ENCODE measurements around the gene SND1. TPM values are rescaled to one million over a fixed set of nuclear protein-coding genes. Genes with fewer than 3 reads are reported as not detected.
A peak's percentile ranks its signal among the peaks of the same experiment; 100 is the strongest.

SND1 gene
- total and polyA plus RNA-seq, 4 donors = 59.4 to 214 (median 84.1) TPM

GRCh38 chr7:128076196-128076795 lies 424.3 kb downstream of the SND1 start (continued):
- TF ChIP-seq, protein P1, sequence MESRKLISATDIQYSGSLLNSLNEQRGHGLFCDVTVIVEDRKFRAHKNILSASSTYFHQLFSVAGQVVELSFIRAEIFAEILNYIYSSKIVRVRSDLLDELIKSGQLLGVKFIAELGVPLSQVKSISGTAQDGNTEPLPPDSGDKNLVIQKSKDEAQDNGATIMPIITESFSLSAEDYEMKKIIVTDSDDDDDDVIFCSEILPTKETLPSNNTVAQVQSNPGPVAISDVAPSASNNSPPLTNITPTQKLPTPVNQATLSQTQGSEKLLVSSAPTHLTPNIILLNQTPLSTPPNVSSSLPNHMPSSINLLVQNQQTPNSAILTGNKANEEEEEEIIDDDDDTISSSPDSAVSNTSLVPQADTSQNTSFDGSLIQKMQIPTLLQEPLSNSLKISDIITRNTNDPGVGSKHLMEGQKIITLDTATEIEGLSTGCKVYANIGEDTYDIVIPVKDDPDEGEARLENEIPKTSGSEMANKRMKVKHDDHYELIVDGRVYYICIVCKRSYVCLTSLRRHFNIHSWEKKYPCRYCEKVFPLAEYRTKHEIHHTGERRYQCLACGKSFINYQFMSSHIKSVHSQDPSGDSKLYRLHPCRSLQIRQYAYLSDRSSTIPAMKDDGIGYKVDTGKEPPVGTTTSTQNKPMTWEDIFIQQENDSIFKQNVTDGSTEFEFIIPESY (IDR thresholded peaks at IDR 0.05) = no peak
- TF ChIP-seq RXRA (IDR thresholded peaks at IDR 0.05) = no peak

DNA sequence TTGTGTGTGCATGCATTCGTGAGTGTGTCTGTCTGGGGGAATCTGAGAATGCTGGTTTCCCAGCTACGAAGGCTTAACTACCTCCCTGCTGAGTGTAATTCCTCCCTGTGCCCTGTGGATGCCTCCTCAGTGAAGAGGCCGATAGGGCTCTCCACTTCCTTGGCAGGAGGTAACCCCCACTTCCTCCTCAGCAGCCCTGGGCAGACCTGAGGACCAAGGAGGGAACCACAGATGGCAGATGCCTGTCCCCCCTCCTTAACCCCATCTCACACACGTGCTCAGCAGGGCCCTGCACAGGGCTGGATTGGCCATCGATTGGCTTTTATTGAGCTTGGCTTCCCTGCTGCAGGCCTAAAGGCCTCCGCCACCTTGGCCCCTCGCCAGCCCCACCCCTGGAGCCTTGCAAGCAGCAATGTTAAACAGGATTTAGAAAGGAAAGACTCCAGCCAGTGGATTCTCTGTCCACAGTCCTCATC lies 424.8 kb downstream of the SND1 start:
- H3K27me3 ChIP-seq (ENCODE audit: control insufficient read depth in 4 of 4, insufficient read depth in 4 of 4, low read length in 3 of 4) = no peaks in the 10 kb centered on the region
- no peak overlapping the region for H3K27ac ChIP-seq (ENCODE audit: low read depth in 1 of 2, low read length in 2 of 2)
- H3K9ac ChIP-seq (ENCODE audit: low read depth in 1 of 2, low read length in 2 of 2) = no peak overlapping the region
- peak; percentile 43 for DNase-seq (ENCODE audit: low spot score)
- H3K36me3 ChIP-seq (ENCODE audit: control insufficient read depth in 4 of 4, insufficient read depth in 3 of 4, low read depth in 1 of 4, low read length in 3 of 4) = peaks cover 4 to 31% (median 11%) of the 10 kb centered on the region in 4 donors
- WGBS = 45% methylated on average over 7 of the region's 7 CpGs
- no peaks in the 10 kb centered on the region for H3K9me3 ChIP-seq (ENCODE audit: control insufficient read depth in 4 of 4, low read length in 3 of 4)
- H3K4me1 ChIP-seq (ENCODE audit: control insufficient read depth in 4 of 4, insufficient read depth in 4 of 4, low read length in 3 of 4) = peaks cover 0 to 15% (median 8%) of the 10 kb centered on the region in 4 donors
- peak in 1 of 2 donors; percentile 24 for TF ChIP-seq RAD21 (IDR thresholded peaks at IDR 0.05)
- no peak for TF ChIP-seq CTCF (IDR thresholded peaks at IDR 0.05; ENCODE audit: low read depth, low read length, missing input control)
- H3K4me3 ChIP-seq (ENCODE audit: low read depth in 1 of 3, low read length in 3 of 3) = no peak overlapping the region

- Histone ChIP-seq H3K27me3 (ENCODE audit: control insufficient read depth in 4 of 4, insufficient read depth in 4 of 4, low read length in 3 of 4) (no peaks in the 10 kb centered on the region), H3K9ac (ENCODE audit: low read depth in 1 of 2, low read length in 2 of 2) (no peak overlapping the region), H3K36me3 (ENCODE audit: control insufficient read depth in 4 of 4, insufficient read depth in 3 of 4, low read depth in 1 of 4, low read length in 3 of 4) (peaks cover 6 to 40% (median 13%) of the 10 kb centered on the region in 4 donors), H3K4me3 (ENCODE audit: low read depth in 1 of 3, low read length in 3 of 3) (no peak overlapping the region), H3K4me1 (ENCODE audit: control insufficient read depth in 4 of 4, insufficient read depth in 4 of 4, low read length in 3 of 4) (peaks cover 0 to 15% (median 8%) of the 10 kb centered on the region in 4 donors), H3K9me3 (ENCODE audit: control insufficient read depth in 4 of 4, low read length in 3 of 4) (no peaks in the 10 kb centered on the region), H3K27ac (ENCODE audit: low read depth in 1 of 2, low read length in 2 of 2) (no peak overlapping the region)
- TF ChIP-seq SP1 (IDR thresholded peaks at IDR 0.05) = no peak
- TF ChIP-seq HNF4A (conservative IDR thresholded peaks at IDR 0.05) = no peak
- no peak for TF ChIP-seq JUND (IDR thresholded peaks at IDR 0.05)
- TF ChIP-seq, protein P1 (IDR thresholded peaks at IDR 0.05) = no peak
- TF ChIP-seq MAX (IDR thresholded peaks at IDR 0.05) = no peak
- no peak for TF ChIP-seq NR2F2 (IDR thresholded peaks at IDR 0.05)
- no peak for TF ChIP-seq CTCF (IDR thresholded peaks at IDR 0.05; ENCODE audit: low read depth, low read length, missing input control)
- no peak for TF ChIP-seq TAF1 (conservative IDR thresholded peaks at IDR 0.05)
- TF ChIP-seq RXRA (IDR thresholded peaks at IDR 0.05) = no peak
- TF ChIP-seq HNF4G (IDR thresholded peaks at IDR 0.05) = no peak
- TF ChIP-seq, protein P2, sequence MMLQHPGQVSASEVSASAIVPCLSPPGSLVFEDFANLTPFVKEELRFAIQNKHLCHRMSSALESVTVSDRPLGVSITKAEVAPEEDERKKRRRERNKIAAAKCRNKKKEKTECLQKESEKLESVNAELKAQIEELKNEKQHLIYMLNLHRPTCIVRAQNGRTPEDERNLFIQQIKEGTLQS (IDR thresholded peaks at IDR 0.05) = no peak
- no peak for TF ChIP-seq FOXA2 (IDR thresholded peaks at IDR 0.05)
- no peak for TF ChIP-seq GABPA (IDR thresholded peaks at IDR 0.05 in 1 of 2, conservative IDR thresholded peaks at IDR 0.05 in 1 of 2)
- no peak for DNase-seq (ENCODE audit: low spot score)
- WGBS = 95% methylated on average over 3 of the region's 3 CpGs
These were observed 426.3 kb downstream of the SND1 start for GRCh38 chr7:128078309-128078708.

Measured in liver (tissue), 9 donors.